RPMI7951 (cell line): ENCODE results near the gene ITGBL1. TPM values are rescaled to one million over a fixed set of nuclear protein-coding genes. Genes with fewer than 3 reads are reported as not detected.

Source experiments
- DNase-seq: peaks from one replicate; pipeline ENCODE4 v3.0.0-alpha.2; 2012; ENCODE audit warnings: low read depth
- total RNA-seq: library from RNA; depleted of rRNA; stranded (reverse); fragments of >200 nt; shearing (Covaris generic); gene quantifications from 2 replicates; pipeline ENCODE4 v1.2.3, GENCODE V29; 2014

The ITGBL1 gene
- total RNA-seq, 1 experiment from 2014 or later = 69.0 TPM

DNA sequence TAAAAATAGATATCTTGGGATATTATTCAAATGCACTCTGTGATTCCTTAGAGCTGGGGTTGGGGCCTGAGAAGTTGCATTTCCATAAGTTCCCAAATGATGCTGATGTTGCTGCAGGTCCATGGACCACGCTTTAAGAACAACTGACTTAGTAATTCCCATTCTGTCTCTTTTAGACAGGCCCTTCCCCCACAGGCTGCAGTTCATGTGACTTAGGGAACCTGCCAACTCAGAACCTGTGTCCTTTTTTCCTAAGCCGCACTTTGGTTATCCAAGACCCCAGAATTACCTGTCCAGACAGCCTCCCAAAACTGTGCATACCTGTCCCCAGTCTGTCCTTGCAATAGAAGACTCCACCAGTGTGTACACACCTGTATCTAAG, 1.7 kb upstream of the ITGBL1 start:
- DNase-seq = no peak

DNA sequence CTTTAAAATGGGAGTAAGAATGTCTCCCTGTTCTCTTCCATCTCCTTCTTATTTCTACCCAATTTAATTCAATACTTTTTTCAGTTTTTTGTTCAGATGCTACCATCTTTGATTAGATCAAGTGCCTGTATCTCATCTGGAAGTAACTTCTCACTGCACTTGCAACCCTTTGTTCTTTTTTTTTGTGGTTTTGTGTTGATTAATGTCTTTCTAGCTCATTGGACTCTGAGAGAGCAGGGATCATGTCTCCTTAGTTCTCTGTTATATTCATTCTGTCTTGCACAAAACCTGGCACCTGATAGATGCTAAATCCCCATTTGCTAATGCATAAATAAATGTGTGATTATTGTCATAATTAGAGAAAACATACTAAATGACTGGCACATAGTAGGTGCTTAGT, 834 bp upstream of the ITGBL1 start:
- DNase-seq = peak; percentile 63

DNA sequence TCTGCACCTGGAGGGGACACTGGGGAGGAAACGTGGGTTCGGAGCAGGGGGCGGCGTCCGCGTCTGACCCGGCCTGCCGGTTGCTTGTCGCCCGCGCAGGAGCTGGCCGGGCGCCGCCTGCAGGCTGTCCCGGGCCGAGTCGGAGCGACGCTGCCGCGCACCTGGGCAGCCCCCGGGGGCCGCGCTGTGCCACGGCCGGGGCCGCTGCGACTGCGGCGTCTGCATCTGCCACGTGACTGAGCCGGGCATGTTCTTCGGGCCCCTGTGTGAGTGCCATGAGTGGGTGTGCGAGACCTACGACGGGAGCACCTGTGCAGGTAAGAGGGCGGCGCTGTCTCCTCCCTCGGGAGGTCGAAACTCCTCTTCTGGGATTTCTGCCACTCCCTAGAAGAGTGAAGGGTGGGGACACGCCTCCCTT, 1.3 kb downstream of the ITGBL1 start:
- no peak for DNase-seq

DNA sequence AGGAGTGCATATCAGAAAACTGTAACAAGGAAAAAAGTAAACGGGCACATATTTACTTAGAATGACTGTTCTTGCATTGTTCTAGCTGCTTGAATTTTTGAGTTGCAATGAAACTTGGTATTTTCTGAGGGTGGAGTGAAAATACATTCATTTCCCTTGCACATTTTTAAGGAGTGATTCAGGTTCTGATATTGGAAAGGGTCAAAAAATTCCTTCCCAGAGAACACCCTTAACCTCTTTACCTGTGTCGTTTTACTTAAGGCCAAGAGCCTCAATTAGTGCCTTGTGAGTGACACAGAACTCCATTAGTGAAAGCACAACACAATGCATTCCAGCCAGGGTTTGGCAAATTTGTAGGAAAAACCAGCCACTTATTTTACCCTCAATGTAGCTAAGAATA, 2.3 kb downstream of the ITGBL1 start:
- no peak for DNase-seq

DNA sequence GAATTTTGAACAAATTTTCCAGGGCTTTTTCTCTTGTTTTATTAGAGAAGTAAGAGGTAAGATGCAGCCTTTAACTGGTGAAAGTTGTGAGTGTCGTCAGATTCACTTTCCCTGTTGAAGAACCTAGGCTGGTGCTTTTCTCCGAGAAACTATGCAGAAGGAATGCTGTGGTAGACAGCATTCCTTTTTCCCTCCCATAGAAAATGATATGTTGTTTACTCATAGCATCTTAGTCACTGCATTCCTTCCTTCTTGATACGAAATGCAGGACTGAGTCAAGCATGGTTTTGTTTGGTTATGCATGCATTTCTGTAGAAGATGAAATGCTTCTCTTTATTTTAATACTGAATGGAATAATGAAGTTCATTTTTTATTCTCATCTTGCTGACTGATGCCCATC, 3.4 kb downstream of the ITGBL1 start:
- peak; percentile 90 for DNase-seq

DNA sequence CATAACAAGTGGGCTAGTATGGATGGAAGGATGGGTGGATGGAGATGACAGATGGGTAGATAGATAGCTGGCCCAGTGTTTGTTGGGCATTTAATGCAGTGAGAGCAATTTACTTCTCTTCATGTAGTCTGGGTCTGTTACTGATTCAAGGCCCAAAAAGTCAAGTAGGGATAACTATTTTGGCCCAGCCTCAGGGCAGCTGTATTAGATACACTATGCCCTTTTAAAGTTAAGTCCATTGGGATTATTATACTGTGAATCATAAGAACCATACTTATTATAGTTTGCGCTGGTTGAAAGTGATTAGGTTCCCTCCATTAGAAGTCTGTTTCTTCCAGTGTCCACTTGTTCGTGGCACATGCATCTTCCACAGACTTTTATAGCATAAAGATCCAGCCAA, 4.7 kb downstream of the ITGBL1 start:
- no peak for DNase-seq

DNA sequence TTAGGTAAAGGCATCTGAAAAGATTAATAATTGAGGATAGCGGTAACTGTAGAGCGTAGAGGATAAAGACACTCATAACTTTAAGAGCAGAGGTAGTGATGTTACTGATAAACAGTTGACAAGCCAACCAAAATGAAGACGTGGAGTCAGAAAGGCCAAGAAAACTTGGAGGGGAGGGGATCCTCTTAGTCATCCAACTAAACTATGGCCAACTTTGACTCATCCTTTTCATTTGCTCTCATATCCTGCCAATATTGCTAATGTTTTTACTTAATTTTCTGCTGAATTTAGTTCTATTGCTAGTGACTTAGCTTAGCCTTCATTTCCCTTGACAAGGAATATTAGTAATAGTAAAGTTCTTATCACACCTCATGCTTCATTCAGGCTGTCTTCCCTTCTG, 13.4 kb downstream of the ITGBL1 start:
- DNase-seq = peak; percentile 75

DNA sequence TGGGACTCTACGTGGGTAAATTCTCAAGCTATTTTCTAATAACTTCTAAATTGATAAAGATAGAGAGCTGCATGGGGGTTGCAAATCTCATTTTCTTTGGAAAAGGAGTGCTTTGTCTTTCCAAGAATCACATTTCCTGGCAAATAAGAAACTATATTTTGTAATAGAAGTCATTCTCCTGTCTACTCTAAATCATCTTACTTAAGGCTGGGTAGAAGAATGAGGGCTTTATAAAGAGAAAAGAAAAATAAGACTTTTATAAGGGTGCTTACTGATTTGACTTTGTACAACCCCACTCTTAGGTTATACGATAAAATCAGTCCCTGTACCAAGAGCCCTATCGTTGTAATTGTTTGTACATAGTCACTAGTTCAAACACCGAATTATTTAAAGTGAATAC, 14.9 kb downstream of the ITGBL1 start:
- no peak for DNase-seq

DNA sequence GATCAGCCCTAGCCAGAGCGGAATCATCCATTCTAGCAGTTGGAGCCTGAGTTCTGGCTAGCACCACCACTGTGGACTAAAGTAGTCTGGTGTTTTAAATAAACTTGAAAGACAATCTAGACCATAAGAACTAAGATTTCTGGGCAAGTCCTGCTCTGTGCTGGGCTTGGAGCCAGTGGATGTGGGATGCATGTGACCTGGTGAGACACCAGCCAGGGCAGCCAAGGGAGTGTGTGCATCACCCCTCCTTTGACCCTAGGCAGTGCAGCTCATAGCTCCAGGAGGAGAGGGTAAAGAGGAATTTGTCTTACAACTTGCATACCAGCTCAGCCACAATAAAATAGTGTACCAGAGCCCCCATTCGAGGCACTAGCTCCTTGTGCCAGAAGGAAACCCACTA, 21.0 kb downstream of the ITGBL1 start:
- peak; percentile 93 for DNase-seq

DNA sequence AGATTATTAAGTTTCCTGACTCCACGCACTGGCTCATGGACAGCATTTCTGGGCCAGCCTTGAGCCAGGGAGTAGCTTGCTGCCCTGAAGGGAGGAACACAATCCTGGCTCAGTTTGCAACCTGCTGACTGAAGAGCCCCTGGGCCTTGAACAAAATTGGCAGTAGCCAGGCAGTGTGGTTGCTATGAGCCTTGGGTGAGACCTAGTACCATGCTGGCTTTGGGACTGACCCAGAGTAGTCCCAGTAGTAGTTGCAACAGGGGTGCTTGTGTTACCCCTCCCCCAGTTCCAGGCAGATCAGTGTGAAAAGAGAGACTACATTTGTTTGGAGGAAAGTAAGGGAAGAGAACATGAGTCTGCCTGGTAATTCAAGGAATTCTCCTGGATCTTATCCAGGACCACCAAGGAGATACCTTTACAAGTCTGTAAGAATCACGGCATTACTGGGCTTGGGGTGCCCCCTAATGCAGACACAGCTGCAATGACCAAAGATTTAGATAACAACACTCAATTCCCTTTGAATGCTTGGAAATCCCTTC, 22.0 kb downstream of the ITGBL1 start:
- peak; percentile 82 for DNase-seq

DNA sequence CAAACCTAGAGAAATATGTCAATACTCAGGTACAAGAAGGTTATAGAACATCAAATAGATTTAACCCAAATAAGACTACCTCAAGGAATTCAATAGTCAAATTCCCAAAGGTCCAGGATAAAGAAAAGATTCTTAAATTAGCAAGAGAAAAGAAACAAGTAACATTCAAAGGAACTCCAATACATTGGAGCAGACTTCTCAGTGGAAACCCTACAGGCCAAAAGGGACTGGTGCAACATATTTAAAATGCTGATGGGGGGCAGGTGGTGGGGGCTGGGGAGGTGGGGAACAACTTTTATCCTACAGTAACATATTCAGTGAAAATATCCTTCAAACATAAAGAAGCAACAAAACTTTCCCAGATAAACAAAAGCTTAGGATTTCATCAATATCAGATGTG, 23.1 kb downstream of the ITGBL1 start:
- no peak for DNase-seq

DNA sequence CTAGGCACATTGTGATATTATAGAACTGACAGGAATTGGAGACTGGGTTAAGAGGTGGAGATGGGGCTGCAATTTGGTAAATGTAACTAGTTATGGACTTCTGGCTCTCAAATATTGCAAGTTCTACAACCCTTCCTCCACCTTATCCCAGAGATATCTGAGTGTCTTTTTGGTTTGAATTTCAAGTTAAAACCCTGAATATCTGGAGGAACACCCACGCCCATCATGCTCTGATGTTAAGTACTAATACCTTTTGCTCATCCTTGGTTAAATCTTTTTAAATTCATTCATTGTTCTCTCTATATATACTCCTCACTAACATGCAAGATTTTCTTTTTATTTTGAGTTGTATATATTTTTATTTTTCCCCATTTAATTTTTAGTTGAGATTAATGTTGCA, 28.9 kb downstream of the ITGBL1 start:
- DNase-seq = no peak

DNA sequence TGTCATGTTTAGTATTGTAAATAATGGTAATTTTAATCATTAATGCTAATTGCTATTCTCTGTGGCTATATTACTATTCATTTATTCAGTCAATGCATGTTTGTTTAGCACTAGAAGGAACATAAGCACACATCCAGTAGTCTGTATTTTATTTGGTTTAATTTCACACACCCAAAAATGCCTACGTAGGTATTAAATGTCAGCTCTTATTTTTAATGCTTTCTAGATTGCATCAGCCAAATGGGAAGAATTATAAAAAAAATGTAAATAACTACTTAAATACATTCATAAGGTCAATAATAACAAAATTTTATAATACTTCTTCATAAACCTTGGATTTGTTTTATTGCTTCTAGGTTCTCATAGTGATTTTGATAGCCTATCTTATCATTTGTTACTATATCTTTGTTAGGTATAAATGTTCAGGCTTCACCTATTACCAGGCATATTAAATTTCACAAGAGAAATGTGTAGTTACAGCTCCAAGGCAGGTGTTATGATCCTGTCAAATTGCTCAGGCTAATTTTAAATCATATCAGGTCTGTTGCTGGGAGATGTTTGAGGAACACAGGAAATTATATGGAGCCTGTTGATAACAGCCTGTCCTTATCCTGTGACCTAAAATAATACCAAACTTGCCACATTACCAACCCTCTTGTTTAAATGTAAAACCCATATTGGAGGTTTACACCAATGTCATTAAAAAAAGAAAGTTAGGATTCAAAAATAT, 34.4 kb downstream of the ITGBL1 start:
- no peak for DNase-seq

DNA sequence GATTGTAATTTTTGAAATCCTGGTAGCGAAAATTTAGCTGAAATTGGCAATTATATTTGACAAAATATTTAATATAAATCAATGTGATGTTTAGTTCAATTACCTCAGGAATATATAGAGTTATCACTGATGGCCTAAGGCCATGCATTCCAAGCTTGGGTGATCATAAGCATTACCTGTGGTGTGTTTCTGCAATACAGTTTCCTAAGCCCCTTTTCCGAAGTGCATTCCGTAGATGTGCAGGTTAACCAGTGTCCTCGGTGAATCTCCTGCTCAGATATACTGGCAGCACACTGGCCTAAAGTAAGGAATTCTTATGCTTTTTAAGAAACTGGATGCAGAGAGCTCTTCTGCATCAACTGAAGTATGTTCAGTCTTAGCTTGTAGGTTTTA, 35.0 kb downstream of the ITGBL1 start:
- DNase-seq = no peak

DNA sequence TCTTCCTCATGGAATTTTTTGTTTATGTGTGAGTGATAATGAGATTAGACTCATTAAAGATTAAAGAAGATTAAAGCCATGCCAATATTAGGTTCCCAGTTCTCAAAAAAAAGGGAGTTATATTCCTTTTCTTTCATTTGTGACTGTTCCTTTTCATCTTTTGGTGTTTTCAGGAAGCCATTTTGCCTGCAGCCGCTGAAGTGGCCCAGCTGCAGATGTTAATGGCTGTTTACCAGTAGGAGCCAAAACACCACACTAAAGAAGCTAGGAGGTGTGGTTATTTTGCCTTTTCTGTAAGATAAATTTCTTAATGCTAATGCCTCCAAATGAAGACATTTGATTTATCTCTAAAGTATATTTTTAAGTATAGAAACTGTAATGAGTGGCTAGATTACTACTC, 36.3 kb downstream of the ITGBL1 start:
- DNase-seq = no peak

DNA sequence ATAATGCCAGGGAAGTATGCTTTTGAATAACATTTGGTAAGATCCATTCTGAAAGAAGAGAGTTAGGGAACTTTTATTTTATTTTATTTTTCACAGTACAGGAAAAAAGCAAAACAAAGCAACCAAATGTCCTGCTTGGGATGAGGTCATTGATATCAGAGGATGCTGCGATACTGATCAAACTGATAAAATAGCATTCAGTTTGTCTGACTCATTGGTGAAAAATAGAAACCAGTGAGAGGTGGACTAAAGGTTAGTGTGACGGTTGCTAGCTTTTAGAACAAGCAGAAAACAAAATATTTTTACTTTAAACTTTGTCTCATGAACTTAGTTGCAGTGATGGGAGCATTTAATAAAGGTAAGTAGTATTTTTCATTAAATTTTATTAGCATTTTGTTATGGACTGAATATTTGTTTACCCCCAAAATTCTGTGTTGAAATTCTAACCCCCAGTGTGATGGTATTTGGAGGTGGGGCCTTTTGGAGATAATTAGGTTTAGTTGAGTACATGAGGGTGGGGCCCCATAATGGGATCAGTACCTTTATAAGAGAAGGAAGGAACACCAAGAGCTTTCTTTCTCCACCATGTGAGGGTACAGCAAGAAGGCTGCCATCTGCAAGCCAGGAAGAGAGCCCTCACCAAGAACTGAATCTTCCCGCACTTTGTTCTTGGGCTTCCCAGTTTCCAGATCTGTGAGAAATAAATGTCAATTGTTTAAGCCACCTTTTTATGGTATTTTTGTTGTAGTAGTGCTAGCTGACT, 37.3 kb downstream of the ITGBL1 start:
- peak; percentile 73 for DNase-seq

DNA sequence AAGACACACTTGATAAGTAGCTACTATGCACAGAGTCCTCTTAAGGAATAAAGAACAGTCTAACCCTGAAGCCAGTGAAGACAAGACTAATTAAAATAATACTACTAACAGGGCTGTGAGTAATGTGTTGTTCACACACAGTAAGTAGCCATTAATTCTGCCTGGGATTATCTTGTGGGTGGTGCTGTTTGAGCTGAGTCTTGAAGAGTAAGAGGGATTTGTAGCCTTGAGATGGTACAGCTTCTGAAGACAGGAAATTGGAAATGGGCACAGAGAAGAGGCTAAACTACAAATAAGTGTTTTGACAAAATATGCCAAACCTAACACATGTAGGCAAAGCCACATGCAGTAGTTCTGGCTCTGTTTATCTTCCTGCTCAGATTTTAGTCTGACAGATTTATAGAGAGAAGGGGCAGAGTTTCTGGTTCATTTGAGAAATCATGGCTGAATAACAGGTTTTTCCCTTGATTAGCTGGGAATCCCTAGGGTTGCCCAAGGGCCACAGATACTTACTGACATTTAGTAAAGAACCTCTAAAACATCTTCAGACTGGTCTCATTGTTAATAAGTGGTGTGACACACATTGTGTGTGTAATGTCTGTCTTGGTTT, 38.0 kb downstream of the ITGBL1 start:
- peak; percentile 38 for DNase-seq

DNA sequence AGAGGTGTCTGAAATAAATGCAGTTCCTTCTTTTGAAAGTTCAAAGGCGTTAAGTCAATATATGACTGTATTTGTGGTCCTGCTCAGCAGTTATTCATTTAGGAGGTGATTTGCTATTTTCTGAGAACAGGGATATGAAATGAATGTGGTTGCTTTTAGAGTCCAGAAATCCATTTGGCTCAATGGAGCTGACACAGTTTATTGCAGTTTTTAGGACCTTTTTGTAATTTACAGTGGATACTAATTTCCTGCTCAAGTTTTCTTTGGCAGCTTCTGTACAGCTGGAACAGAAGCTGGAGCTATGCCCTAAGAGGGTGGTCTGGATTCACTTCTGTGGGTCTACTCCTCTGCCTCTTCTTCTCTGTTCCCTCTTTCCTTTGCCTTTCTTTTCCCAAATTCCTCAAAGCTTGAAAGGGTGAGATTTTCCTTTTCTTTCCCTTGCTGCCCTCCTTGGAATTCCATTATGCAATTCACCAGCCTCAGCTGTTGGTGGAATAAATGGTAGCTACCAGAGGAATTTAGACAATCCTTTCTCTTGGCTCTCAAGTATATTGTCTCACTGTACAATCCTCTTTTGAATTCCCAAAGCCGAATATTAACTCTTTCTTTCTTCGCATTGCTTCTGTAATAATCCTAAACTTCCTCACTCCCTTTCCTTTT, 39.9 kb downstream of the ITGBL1 start:
- no peak for DNase-seq

DNA sequence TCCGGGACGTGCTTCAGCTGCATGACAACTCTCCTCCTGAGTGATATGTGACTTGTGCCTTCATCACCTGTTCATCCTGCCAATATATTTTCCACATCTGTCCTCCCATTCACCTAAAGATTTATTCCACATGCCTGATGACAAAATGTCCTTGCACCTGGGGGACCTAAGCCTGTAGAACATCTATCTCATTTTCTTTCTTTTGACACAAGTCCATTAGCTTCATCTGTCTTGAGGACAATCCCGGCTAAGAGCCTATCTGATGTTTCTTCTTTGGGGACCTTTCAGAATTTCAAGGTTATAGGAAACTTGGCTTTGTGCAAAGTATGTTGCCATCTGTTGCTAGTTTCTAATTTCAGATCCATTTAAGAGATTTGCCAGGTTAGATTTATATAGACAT, 41.1 kb downstream of the ITGBL1 start:
- no peak for DNase-seq

DNA sequence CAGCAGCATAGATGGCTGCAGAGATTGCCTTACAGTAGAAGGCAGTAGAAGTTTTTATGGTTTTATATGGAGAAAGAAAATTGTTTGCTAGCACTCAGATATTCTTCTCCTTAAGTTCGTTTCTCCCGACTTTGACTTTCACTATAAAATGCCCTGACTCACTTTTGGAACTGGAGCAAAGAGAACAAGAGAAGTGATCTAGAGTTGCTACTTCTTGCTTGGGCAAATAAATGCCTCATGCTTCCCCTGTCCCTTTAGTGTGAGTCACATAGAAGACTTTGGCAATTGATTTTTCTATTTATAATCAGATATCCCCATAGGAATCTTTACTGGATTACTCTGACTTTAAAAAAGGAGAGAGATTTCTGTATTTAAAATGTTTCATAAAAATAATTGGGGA, 46.9 kb downstream of the ITGBL1 start:
- peak; percentile 55 for DNase-seq

DNA sequence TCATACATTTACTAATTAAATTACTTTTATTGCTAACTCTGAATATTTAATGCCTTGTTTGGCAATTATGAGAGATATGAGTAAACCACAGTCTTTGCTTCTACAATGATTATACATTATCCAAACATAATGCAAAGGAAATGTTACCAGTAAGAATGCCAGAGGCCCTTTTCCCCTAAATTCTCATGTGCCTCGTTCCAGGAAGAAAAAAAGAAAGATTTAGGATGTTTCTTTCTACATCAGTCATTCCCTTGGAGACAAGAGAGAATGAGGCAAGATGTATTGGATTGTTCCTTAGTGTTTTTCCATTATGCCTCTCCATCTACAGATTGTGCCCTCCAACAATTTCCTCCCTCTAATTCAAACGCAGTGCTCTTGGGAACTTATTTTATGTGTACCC, 50.1 kb downstream of the ITGBL1 start:
- no peak for DNase-seq

DNA sequence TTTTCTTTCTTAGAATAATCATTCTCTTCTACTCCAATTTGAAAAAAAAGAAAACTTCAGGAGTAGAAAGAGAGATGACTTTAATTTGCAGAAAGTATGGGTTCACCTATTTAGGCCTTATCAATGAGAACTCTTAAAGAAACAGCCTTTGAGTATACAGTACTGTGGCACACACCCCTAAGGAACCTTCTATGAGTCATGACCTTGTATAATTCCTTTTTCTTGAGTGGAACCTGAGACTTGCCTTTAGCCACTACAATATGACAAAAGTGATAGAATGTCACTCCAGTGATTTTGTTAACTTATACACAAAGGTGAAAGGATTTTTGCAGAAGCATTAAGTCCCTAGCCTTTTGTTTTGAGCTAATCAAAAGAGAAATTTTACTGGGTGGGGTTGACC, 58.7 kb downstream of the ITGBL1 start:
- DNase-seq = no peak
